NCI-H2107 (cell line): ENCODE results near the gene SCT.

Experiments
- DNase-seq: peaks from one replicate; lab custom pipeline; 2025; lab: John Stamatoyannopoulos, UW

SCT gene

GRCh38 chr11:643849-644738 is 17.1 kb upstream of the SCT start:
- no peak for DNase-seq

- no peak for DNase-seq
Measured at GRCh38 chr11:643366-643765, 16.4 kb upstream of the SCT start.

GRCh38 chr11:641806-642370 is 14.9 kb upstream of the SCT start:
- DNase-seq: no peak

- no peak for DNase-seq
Measured at GRCh38 chr11:640021-640706, 13.2 kb upstream of the SCT start.

- no peak for DNase-seq
Measured at GRCh38 chr11:639332-639955, 12.5 kb upstream of the SCT start.

GRCh38 chr11:638631-639331 is 11.8 kb upstream of the SCT start:
- no peak for DNase-seq

GRCh38 chr11:637593-638521 is 10.9 kb upstream of the SCT start:
- DNase-seq: no peak

- no peak for DNase-seq
Measured at GRCh38 chr11:637333-637592, 10.3 kb upstream of the SCT start.

GRCh38 chr11:636511-637332 is 9.7 kb upstream of the SCT start, which contains the start of gene DRD4:
Gene DRD4, plus strand, starts transcription at chr11:637269. Its CDS starts 36 bp downstream, at chr11:637305.
- no peak for DNase-seq

GRCh38 chr11:635945-636510 is 9.0 kb upstream of the SCT start:
- no peak for DNase-seq

GRCh38 chr11:630871-631270 is 3.9 kb upstream of the SCT start:
- DNase-seq: no peak

- no peak for DNase-seq
Measured at GRCh38 chr11:629237-629583, 2.2 kb upstream of the SCT start.

GRCh38 chr11:628056-628455 is 1.1 kb upstream of the SCT start:
- no peak for DNase-seq

GRCh38 chr11:627308-627576 is 261 bp upstream of the SCT start:
- DNase-seq: no peak

- no peak for DNase-seq
Measured at GRCh38 chr11:625636-626268, 1.2 kb downstream of the SCT start.

GRCh38 chr11:624705-625635 is 2.0 kb downstream of the SCT start, which contains the start of gene CDHR5:
Gene CDHR5, minus strand, starts transcription at chr11:624955. Its CDS starts 53 bp downstream, at chr11:624902.
- no peak for DNase-seq

- DNase-seq: no peak
Measured at GRCh38 chr11:623999-624704, 2.8 kb downstream of the SCT start.

GRCh38 chr11:623349-623869 is 3.6 kb downstream of the SCT start:
- no peak for DNase-seq
